Measurements from ENCODE around the gene NT5E.

DNA sequence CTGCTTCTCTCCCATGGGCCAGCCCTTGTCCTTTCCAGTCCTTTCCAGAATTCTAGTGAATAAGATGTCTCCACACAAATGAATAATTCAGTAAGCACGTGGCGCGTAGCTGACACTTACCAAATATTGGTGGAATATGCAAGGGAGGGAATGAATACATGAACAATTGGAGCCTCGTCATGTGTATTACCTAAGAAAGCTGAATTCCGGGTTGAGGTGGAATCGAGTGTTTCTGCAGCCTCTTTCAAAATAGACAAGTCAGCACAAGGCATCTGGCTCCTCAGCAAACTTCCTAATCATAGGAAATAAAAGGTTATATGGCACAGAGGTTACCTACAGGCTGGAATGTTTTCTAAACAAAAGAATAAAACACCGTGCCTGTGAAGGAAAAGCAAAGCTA is 47.0 kb upstream of the NT5E start:
- TF ChIP-seq CTCF (conservative IDR thresholded peaks at IDR 0.05) (no peak), ZFX (IDR thresholded peaks at IDR 0.05) (no peak)

Measured in C4-2B (cell line).